GM13977 (cell line): ENCODE data around the gene SRSF2.
"Not testable (repeated sequence)": the region's sequence is repeated elsewhere in the genome, so short reads cannot be mapped to it uniquely, and the experiment has no call there.

Experiments used
- DNase-seq: peaks from one replicate; pipeline ENCODE4 v3.0.0; 2012; ENCODE audit warnings: low spot score
- in situ Hi-C: fragments of 300-500 bp; cut with MboI; formaldehyde crosslinking; loops from one replicate; pipeline ENCODE4 v1.12.0; 2022; ENCODE audit warnings: low sequenced_read_pairs, low pct_unique_long_range_greater_than_20kb, mixed read lengths, inconsistent platforms; ENCODE audit not compliant: unreplicated experiment
- TF ChIP-seq, protein P1 (sequence below): IDR thresholded peaks from 2 replicates; pipeline ENCODE4 v1.5.1; 2012; ENCODE audit warnings: mild to moderate bottlenecking, control low read depth; ENCODE audit not compliant: insufficient read depth; ENCODE audit errors: extremely low read depth, missing control alignments

Gene SRSF2

GRCh38 chr17:76748657-76749056 lies 11.5 kb upstream of the SRSF2 start:
- TF ChIP-seq, protein P1, sequence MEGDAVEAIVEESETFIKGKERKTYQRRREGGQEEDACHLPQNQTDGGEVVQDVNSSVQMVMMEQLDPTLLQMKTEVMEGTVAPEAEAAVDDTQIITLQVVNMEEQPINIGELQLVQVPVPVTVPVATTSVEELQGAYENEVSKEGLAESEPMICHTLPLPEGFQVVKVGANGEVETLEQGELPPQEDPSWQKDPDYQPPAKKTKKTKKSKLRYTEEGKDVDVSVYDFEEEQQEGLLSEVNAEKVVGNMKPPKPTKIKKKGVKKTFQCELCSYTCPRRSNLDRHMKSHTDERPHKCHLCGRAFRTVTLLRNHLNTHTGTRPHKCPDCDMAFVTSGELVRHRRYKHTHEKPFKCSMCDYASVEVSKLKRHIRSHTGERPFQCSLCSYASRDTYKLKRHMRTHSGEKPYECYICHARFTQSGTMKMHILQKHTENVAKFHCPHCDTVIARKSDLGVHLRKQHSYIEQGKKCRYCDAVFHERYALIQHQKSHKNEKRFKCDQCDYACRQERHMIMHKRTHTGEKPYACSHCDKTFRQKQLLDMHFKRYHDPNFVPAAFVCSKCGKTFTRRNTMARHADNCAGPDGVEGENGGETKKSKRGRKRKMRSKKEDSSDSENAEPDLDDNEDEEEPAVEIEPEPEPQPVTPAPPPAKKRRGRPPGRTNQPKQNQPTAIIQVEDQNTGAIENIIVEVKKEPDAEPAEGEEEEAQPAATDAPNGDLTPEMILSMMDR: no peak
- in situ Hi-C loops: no loop called here

GRCh38 chr17:76747716-76748363 lies 10.7 kb upstream of the SRSF2 start:
- no peak for DNase-seq
- in situ Hi-C loops: no loop called here
- TF ChIP-seq, protein P1: no peak

More at GRCh38 chr17:76748657-76749056, 11.5 kb upstream of the SRSF2 start:
- no peak for DNase-seq

- in situ Hi-C loops, DNase-seq: not testable (repeated sequence)
These were observed 8.7 kb upstream of the SRSF2 start for GRCh38 chr17:76745785-76746184.

- no peak for DNase-seq
- TF ChIP-seq, protein P1: no peak
- in situ Hi-C loops: no loop called here
These were observed 7.6 kb upstream of the SRSF2 start for GRCh38 chr17:76744747-76745146.

DNA sequence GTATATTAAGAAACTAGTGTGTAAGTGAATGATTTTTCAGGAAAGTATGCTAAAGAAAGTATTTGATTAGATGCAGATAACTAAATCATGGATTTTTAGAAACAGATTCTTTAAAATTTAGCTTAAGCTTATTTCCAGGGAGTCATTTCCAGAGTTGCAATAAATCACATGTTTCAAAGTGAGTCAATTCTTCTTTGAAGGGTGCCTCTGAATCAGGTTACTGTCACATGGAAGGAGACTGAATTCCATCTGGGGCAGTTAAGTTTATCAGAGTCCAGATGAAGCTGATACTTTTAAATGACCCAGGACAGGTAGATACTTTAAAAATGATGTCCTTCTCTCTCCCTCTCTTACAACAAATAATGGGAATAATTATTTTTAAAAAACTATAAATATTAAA lies 5.8 kb upstream of the SRSF2 start:
- TF ChIP-seq, protein P1: no peak
- in situ Hi-C loops: no loop called here
- no peak for DNase-seq

DNA sequence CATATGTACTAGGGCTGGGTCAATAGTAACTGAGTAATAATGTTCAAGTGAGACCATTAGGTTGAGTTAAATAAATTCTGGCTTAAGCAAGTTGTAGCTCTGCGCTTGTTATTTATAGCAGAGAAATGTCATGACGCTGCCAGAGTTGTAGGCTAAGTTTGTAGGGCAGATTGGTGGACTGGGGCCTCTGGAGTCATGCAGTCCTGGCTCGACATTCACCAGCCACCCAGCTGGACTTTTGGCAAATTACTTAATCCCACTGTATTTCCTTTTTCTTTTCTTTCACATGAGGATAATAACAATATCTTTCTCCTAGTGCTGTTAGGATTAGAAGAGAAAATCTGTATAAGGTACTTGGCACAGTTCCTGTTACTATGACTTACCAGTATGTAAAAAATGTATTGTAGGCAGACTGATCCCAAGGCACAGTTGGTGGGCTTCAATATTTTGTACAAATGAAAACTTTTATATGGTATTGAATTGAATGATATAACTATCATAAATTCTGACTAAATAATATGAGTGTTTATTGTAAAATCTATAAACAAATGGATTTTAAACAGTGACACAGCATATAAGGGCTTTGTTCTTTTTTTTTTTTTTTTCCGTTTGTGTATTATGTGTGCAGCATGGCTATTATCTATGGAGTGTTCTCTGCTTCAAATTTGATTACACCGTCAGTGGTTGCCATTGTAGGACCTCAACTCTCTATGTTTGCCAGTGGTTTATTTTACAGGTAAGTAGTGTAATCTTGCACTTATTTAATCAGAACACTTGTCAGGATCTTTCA lies 3.4 kb upstream of the SRSF2 start:
- TF ChIP-seq, protein P1: no peak
- DNase-seq: no peak
- in situ Hi-C loops: no loop called here

DNA sequence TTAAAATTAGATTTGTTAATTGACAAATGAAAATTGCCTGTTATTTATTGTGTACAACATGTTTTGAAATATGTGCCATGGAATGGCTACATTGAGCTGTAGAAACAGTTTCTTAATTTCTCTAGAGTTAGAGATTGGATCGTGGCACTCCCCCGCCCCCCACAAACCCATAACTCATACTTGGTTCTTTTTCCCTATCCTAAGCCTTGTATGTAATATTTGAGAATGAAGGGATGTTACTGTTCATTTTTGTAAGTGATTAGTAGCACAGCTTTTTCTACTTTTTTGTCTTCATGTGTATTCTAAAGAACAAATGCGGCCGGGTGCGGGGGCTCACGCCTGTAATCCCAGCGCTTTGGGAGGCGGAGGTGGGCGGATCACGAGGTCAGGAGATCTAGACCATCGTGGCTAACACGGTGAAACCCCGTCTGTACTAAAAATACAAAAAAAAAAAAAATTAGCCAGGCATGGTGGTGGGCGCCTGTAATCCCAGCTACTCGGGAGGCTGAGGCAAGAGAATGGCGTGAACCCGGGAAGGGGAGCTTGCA lies 2.5 kb upstream of the SRSF2 start:
- DNase-seq, in situ Hi-C loops: not testable (repeated sequence)
